Measurements from ENCODE around the gene HBE1.
"Not testable (repeated sequence)": the region's sequence is repeated elsewhere in the genome, so short reads cannot be mapped to it uniquely, and the experiment has no call there.

The HBE1 gene

GRCh38 chr11:5269715-5270147 lies at the start of gene HBE1:
Gene HBE1, minus strand, starts transcription at chr11:5269945. Its CDS starts 55 bp downstream, at chr11:5269890.
- DNase-seq (ENCODE audit: low read depth in 2 of 2) = no peak

GRCh38 chr11:5317292-5317691 lies 47.5 kb upstream of the HBE1 start:
- DNase-seq (ENCODE audit: low read depth in 2 of 2) = no peak

GRCh38 chr11:5313326-5314023 lies 43.7 kb upstream of the HBE1 start:
- DNase-seq (ENCODE audit: low read depth in 2 of 2) = not testable (repeated sequence)

- no peak for DNase-seq (ENCODE audit: low read depth in 2 of 2)
Measured at GRCh38 chr11:5310423-5310822, 40.7 kb upstream of the HBE1 start.

DNA sequence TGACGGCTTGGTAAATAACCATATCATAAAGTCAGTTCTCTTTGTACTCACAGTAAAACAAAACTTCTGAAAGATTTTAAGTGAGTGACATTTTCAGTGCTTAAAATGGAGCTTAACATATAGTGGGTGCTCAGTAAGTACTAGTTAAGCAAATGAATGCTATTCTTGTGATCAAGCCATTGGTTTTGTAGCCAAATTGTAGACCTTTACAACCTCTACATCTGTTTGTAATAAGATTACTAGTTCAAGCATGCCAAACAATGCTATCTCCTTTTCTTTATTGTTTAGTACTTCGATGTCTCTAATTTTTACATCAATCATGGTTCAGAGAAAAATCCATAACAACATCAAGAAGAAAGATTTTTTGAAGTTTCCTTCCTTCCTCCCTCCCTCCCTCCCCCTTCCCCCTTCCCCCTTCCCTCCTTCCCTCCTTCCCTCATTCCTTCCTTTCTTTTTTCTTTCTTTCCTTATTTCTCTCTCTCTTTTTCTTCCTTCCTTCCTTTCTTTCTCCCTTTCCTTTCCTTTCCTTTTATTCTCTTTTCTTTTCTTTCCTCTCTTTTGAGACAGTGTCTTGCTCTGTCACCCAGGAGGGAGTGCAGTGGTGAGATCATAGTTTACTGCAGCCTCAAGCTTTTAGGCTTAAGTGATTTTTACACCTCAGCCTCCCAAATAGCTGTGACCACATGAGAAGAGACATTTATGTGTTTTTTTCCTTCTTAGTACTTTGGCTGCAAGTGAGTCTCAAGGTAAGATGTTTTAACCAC lies 37.7 kb upstream of the HBE1 start:
- DNase-seq (ENCODE audit: low read depth in 2 of 2) = no peak

GRCh38 chr11:5304046-5304445 lies 34.3 kb upstream of the HBE1 start:
- DNase-seq (ENCODE audit: low read depth in 2 of 2) = no peak

DNA sequence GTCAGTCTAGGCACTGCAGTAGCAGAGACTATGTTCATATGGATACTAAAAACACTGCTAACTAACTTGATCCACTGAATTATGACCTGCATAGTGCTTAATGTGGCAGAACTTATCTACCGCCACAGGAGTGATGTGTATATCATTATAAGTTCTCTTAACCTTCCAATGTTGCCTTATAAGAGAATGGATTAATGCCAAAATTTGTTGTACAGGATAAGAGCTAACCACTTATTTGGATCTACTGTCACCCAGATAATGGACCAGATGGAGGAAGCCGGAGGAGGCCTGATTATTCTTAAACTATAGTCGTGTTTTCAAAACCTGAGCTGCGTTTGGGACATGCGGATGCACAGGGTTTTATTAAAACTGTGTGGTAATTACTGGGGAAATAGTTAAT lies 33.9 kb upstream of the HBE1 start:
- no peak for DNase-seq (ENCODE audit: low read depth in 2 of 2)

DNA sequence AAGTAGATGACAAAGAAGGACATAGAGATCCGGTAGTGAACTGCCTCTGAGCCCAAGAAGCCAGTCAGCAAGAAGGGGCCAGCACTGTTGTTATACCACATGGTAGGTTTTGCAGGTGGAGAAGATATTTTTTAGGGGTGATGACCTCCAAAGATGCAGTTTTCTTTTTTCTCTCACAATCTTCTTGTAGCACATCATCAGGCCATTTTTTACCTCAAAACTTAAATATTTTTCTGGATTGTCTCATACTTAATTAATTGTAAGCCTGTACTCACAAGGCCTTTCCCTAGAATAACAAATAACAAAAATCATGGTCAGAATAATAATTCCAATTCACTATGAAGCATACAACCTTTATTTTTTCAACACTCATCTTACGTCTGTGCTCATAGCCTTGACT lies 32.1 kb upstream of the HBE1 start, which contains the start of gene OR51B4:
Gene OR51B4 (minus strand): TSS at position 101 of the 400 bp plus-strand sequence. CDS start 0 bp downstream, at position 101.
- DNase-seq (ENCODE audit: low read depth in 2 of 2) = no peak

DNA sequence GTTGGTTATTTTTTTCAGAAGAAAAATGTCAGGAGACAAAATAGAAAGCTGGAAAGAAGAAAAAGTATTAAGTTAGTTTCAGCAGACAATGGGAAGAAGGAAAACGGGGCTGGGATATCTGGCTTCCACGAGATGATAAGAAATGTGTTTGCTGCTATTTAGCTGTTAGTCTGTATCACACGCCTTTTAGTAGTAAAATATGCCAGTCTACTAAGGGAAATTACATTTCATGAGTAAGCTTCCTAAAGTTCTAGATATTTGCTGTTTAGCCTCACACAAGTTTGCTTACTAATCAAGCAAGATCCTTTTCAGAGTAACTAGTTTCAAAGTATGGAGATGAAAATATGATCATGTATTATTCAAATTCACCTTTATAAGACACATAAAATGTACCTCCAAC lies 30.5 kb upstream of the HBE1 start:
- no peak for DNase-seq (ENCODE audit: low read depth in 2 of 2)

- no peak for DNase-seq (ENCODE audit: low read depth in 2 of 2)
Measured at GRCh38 chr11:5298451-5298850, 28.7 kb upstream of the HBE1 start.

GRCh38 chr11:5297721-5298323 lies 28.1 kb upstream of the HBE1 start:
- no peak for DNase-seq (ENCODE audit: low read depth in 2 of 2)

DNA sequence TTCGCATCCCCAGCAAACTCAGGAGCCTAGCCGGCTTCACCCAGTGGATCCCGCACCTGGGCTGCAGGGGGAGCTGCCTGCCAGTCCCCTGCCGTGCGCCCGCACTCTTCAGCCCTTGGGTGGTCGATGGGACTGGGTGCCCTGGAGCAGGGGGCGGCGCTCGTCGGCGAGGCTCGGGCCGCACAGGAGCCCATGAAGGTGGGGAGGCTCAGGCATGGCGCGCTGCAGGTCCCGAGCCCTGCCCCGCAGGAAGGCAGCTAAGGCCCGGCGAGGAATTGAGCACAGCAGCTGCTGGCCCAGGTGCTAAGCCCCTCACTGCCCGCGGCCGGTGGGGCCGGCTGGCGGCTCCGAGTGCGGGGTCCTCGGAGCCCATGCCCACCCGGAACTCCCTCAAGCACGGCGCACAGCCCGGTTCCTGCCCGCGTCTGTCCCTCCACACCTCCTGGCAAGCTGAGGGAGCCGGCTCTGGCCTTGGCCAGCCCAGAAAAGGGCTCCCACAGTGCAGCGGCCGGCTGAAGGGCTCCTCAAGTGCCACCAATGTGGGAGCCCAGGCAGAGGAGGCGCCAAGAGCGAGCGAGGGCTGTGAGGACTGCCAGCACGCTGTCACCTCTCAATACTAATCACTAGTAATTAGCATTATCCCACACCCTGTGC lies 24.7 kb upstream of the HBE1 start:
- not testable (repeated sequence) for DNase-seq (ENCODE audit: low read depth in 2 of 2)

- DNase-seq (ENCODE audit: low read depth in 2 of 2) = no peak
Measured at GRCh38 chr11:5293028-5293427, 23.3 kb upstream of the HBE1 start.

DNA sequence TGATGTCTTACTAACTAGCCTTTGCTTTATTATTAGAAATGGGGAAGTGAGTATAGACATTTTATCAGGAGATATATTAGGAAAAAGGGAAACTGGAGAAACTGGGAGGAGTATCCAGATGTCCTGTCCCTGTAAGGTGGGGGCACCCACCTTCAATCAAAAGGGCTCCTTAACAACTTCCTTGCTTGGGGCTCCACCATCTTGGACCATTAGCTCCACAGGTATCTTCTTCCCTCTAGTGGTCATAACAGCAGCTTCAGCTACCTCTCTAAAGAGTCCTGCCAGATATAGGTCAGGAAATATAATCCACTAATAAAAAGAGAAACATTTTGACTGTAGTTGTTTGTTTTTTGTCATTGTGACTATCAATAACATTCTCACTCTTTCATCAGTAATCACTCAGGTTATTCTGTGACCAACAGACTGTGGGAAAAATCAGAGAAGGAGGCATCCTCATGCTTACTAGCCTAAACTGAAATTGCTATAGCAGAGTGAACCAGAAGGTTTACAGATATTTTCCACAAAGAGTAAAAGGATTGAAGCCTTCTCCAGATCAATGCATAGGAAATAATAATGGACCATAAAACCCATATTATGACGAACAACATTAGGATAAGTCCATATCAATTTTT lies 21.6 kb upstream of the HBE1 start:
- DNase-seq (ENCODE audit: low read depth in 2 of 2) = no peak

GRCh38 chr11:5290106-5290505 lies 20.4 kb upstream of the HBE1 start:
- no peak for DNase-seq (ENCODE audit: low read depth in 2 of 2)

DNA sequence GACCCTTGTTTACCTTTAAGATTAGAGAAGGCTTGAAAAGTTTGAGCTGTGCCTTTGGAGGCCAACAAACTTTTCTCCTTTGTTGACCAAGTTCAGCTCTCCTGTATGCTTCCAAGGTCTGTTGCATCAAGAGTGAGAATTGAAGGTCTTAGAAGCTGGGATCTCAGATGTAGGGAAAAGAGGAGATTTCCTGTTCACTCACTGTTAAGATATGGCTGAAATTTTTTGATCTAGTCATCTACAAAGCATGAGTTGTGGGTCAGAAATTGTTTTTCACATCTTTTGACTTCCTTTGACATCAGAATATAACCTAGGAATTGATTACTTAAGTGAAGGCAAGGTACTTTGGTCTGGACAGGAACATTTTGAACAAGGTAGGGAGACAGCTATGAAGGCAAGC lies 20.0 kb upstream of the HBE1 start:
- no peak for DNase-seq (ENCODE audit: low read depth in 2 of 2)

DNA sequence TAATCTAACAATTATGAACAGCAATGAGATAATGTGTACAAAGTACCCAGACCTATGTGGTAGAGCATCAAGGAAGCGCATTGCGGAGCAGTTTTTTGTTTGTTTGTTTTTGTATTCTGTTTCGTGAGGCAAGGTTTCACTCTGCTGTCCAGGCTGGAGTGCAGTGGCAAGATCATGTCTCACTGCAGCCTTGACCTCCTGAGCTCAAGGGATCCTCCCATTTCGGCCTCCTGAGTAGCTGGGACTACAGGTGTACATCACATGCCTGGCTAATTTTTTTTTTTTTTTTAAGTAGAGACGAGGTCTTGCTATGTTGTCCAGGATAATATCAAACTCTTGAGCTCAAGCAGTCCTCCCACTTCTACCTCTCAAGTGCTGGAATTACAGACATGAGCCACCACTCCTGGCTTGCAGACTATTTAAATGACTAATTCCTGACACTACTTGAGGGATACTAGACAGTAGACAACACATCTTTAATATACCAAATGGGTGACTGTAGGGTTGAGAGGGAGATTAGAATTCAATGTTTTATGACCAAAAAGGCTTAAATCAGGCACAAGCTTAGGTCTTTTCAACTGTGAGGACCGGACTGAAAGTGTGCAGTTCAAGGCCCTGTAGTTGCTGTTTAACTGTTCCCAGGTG lies 19.3 kb upstream of the HBE1 start:
- DNase-seq (ENCODE audit: low read depth in 2 of 2) = no peak

DNA sequence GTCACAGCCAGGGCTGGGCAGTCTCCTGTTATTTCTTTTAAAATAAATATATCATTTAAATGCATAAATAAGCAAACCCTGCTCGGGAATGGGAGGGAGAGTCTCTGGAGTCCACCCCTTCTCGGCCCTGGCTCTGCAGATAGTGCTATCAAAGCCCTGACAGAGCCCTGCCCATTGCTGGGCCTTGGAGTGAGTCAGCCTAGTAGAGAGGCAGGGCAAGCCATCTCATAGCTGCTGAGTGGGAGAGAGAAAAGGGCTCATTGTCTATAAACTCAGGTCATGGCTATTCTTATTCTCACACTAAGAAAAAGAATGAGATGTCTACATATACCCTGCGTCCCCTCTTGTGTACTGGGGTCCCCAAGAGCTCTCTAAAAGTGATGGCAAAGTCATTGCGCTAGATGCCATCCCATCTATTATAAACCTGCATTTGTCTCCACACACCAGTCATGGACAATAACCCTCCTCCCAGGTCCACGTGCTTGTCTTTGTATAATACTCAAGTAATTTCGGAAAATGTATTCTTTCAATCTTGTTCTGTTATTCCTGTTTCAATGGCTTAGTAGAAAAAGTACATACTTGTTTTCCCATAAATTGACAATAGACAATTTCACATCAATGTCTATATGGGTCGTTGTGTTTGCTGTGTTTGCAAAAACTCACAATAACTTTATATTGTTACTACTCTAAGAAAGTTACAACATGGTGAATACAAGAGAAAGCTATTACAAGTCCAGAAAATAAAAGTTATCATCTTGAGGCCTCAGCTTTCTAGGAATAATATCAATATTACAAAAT lies 18.6 kb upstream of the HBE1 start:
- no peak for DNase-seq (ENCODE audit: low read depth in 2 of 2)

GRCh38 chr11:5286901-5287300 lies 17.2 kb upstream of the HBE1 start:
- no peak for DNase-seq (ENCODE audit: low read depth in 2 of 2)

- DNase-seq (ENCODE audit: low read depth in 2 of 2) = no peak
Measured at GRCh38 chr11:5286351-5286750, 16.6 kb upstream of the HBE1 start.

Measured in activated CD4-positive, alpha-beta T cell treated with anti-CD3 and anti-CD28 coated beads for 24 hours (primary cell).